Ovary (tissue), 9 donors: ENCODE measurements around the gene FAM53A. TPM values are rescaled to one million over a fixed set of nuclear protein-coding genes. Genes with fewer than 3 reads are reported as not detected.

Experiments used
- DNase-seq, 5 donors: peaks; one replicate each; pipeline ENCODE4 v3.0.0-alpha.2; 2019 to 2020
- H3K27ac ChIP-seq, 2 donors: fragments of 200-600 bp; one replicate each; pipeline versions ENCODE4 v1.5.1 to v1.8.0; 2019 to 2022
- H3K27me3 ChIP-seq: fragments of 200-600 bp; one replicate; pipeline ENCODE4 v1.8.0; 2022
- H3K36me3 ChIP-seq: fragments of 200-600 bp; sonication (generic); one replicate; pipeline ENCODE4 v1.5.1; 2019
- H3K4me1 ChIP-seq: one replicate; pipeline ENCODE4 v1.8.1; 2013; ENCODE audit warnings: mild to moderate bottlenecking, moderate library complexity; ENCODE audit not compliant: insufficient read depth
- H3K4me3 ChIP-seq: fragments of 200-600 bp; sonication (generic); one replicate; pipeline ENCODE4 v1.5.1; 2017
- H3K9me3 ChIP-seq, 2 donors: fragments of 200-600 bp in 1 of 2; sonication (generic) in 1 of 2; one replicate each; pipeline versions ENCODE4 v1.5.1 to v1.8.1; 2013 to 2019; ENCODE audit warnings: mild to moderate bottlenecking in 1 of 2, moderate library complexity in 1 of 2
- CTCF ChIP-seq, 3 donors: fragments of 450-650 bp in 2 of 3; fragments of 200-600 bp in 1 of 3; IDR thresholded peaks; one replicate each; pipeline versions ENCODE4 v1.5.1 to v1.8.0; 2016 to 2022; ENCODE audit warnings: antibody characterized with exemption in 3 of 3, mild to moderate bottlenecking in 1 of 3
- EP300 ChIP-seq: sonication (generic); formaldehyde crosslinking; IDR thresholded peaks from one replicate; pipeline ENCODE4 v1.6.1; 2017; ENCODE audit warnings: antibody characterized with exemption
- POLR2A ChIP-seq: fragments of 450-650 bp; IDR thresholded peaks from one replicate; pipeline ENCODE4 v1.6.1; 2017; ENCODE audit warnings: antibody characterized with exemption, mild to moderate bottlenecking, moderate library complexity
- WGBS, 3 donors: extraction: QIAGEN DNeasy Blood & Tissue Kit in 1 of 3; methylation state at CpG; one replicate each; pipeline versions ENCODE4 v1.1.5 to v1.1.7; 2013 to 2017; 5-methylcytosine and 5-hydroxymethylcytosine counted together
- intact Hi-C, 4 donors: fragments of 100-400 bp; cut with DNase I; formaldehyde crosslinking; loops; one replicate each; pipeline versions ENCODE4 v1.11.0 to v1.15.1; 2022 to 2023
- polyA plus RNA-seq, 2 donors: library from polyadenylated mRNA; stranded (reverse); fragments of 200-250 nt in 1 of 2; fragments of 350-450 nt in 1 of 2; fragmentation: Illumina TruSeq in 1 of 2; extraction: RNeasy Lipid Tissue Mini Kit (QIAGEN cat#74804) in 1 of 2; gene quantifications; one replicate each; pipeline ENCODE4 v1.2.3, GENCODE V29; 2013 to 2014
- total RNA-seq, 7 donors: library from RNA; depleted of rRNA in 2 of 7; stranded (reverse); fragments of >200 nt in 2 of 7; fragmentation: NEBNext Ultra II Directional in 3 of 7; extraction: Animal tissue kit (Norgen Biotek cat#: 25700) in 3 of 7; gene quantifications; one replicate each; pipeline versions ENCODE4 v1.1.0 to v1.2.4, GENCODE V29; 2016 to 2023
- donor health status: DM: no; HTN: no; CAD: no; lungs with moderate emphysema.
- donor health status: DM: no; HTN: no; CAD: no.
- donor health status: Bipolar disorder and iron deficiency.
- donor health status: DM: yes; HTN: yes; CAD: no.
- donor health status: DM: no; HTN: no; CAD: no.
- donor health status: DM: yes; HTN: yes; CAD: no.

The FAM53A gene
- total and polyA plus RNA-seq, 9 donors, result 0.32 to 5.1 (median 2.4) TPM

- H3K27ac ChIP-seq, result no peak overlapping the region
- no peak overlapping the region for H3K4me3 ChIP-seq
- 82 to 85% (median 85%) methylated on average over 32 of the region's 32 CpGs for WGBS, 3 donors
- intact Hi-C loops, result no loop called here
- TF ChIP-seq POLR2A (no peak), CTCF (IDR thresholded peaks at IDR 0.05) (no peak), EP300 (no peak)
- H3K4me1 ChIP-seq, result no peaks in the 10 kb centered on the region
- no peaks in the 10 kb centered on the region for H3K36me3 ChIP-seq
- DNase-seq, result no peak
- no peaks in the 10 kb centered on the region for H3K27me3 ChIP-seq
- H3K9me3 ChIP-seq, result no peaks in the 10 kb centered on the region
Measured at GRCh38 chr4:1632109-1633104, 51.7 kb downstream of the FAM53A start.

- Histone ChIP-seq H3K4me3 (no peak overlapping the region), H3K9me3 (no peaks in the 10 kb centered on the region), H3K4me1 (no peaks in the 10 kb centered on the region), H3K27ac (no peak overlapping the region), H3K27me3 (no peaks in the 10 kb centered on the region), H3K36me3 (no peaks in the 10 kb centered on the region)
- TF ChIP-seq POLR2A (no peak), CTCF (IDR thresholded peaks at IDR 0.05) (no peak), EP300 (no peak)
- intact Hi-C loops, result no loop called here
- WGBS, 3 donors, result 85 to 88% (median 87%) methylated on average over 9 of the region's 9 CpGs
- no peak for DNase-seq
Measured at GRCh38 chr4:1631136-1631535, 53.0 kb downstream of the FAM53A start.

DNA sequence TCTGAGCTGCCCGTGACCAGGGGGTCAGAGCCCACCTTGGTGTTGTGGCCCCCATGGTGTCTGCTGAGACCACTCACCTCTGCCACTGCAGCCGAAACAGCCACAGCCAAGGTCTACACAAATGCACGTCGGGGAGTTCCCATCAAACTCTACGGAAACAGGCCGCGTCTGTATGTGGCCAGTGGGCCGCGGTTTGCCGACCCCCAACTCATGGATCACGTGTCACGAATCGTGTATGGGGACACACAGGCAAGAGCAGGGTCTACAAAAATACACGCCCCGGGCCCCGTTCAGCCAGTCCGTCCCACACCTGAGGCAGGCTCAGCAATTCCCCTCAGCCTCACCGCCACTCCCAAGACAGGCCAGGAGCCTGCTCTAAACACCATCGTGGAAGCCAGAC, 53.8 kb downstream of the FAM53A start:
- intact Hi-C loops, result no loop called here
- Histone ChIP-seq H3K27me3 (no peaks in the 10 kb centered on the region), H3K27ac (no peak overlapping the region), H3K36me3 (no peaks in the 10 kb centered on the region), H3K9me3 (no peaks in the 10 kb centered on the region), H3K4me1 (no peaks in the 10 kb centered on the region), H3K4me3 (no peak overlapping the region)
- 94 to 96% (median 96%) methylated on average over 18 to 19 of the region's 19 CpGs for WGBS, 3 donors
- TF ChIP-seq EP300 (no peak), CTCF (IDR thresholded peaks at IDR 0.05) (no peak), POLR2A (no peak)
- DNase-seq, result no peak

DNA sequence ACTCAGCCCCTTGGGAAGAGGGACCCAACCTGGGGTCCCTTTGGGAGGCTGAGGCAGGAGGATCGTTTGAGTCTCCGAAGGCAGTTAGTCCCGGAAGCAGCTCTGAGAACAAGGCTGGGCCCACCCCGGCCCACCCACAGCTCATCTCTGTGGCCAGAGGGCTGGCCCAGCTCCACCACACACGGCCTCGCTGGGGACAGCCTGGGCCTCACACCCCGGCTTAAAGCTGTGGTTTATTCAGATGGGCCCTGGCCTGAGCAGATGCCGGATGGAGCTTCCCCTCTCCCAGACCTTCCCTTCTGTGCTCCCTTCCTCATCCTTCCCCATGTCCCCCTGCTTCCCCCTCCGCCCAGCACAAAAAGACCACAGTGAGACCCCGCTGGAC, 54.4 kb downstream of the FAM53A start:
- Histone ChIP-seq H3K4me1 (no peaks in the 10 kb centered on the region), H3K9me3 (no peaks in the 10 kb centered on the region), H3K4me3 (no peak overlapping the region), H3K27ac (no peak overlapping the region), H3K36me3 (no peaks in the 10 kb centered on the region), H3K27me3 (no peaks in the 10 kb centered on the region)
- WGBS, 3 donors, result 73 to 77% (median 74%) methylated on average over 9 to 10 of the region's 10 CpGs
- no peak for DNase-seq
- TF ChIP-seq POLR2A, result no peak
- no peak for TF ChIP-seq CTCF (IDR thresholded peaks at IDR 0.05)
- no peak for TF ChIP-seq EP300
- intact Hi-C loops, result loop anchor here in 2 of 4 donors (2.0 to 5.0 kb wide), 2 partner anchors 272 to 273 kb away; no protein-coding TSS in a partner anchor
